ENCODE measurements around the gene GFRA1. TPM values are rescaled to one million over a fixed set of nuclear protein-coding genes. Genes with fewer than 3 reads are reported as not detected.

GFRA1 gene
- total RNA-seq, 1 experiment from 2014 or later: not detected

DNA sequence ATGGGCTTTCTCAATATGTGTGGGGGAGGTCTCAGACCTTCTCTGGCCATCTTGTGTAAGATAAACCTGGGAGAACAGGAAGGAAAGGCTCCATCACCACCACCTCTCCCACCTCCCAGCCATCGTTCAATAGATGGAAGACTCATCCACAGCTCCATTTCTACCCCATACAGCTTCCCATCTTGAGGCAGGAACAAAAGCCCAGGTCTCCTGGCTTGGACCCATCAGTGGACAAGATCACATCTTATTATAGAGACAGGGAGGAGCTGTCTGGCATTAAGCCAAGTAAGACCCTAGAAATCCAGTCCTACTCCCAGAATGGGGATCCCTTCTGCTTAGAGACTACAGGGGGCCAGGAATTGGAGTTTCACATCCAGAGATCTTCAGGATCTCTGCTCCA, 150.3 kb downstream of the GFRA1 start:
- DNase-seq (ENCODE audit: low spot score): no peak
- H3K9me3 ChIP-seq (ENCODE audit: low read depth, low read length, poor library complexity, severe bottlenecking): no peaks in the 10 kb centered on the region
- intact Hi-C loops (cut with micrococcal nuclease; ENCODE audit: unreplicated experiment): loop anchor here (10.0 kb wide), 1 partner anchor 418 kb away; no protein-coding TSS in a partner anchor
- no peak overlapping the region for H3K4me3 ChIP-seq (ENCODE audit: low read depth, low read length, poor library complexity, severe bottlenecking)
- H3K27ac ChIP-seq (ENCODE audit: low read depth, low read length, poor library complexity, severe bottlenecking): no peak overlapping the region
- H3K4me1 ChIP-seq (ENCODE audit: insufficient read depth, low read length, poor library complexity, severe bottlenecking): no peaks in the 10 kb centered on the region
- ChIA-PET CTCF (no interaction called here), POLR2A (ENCODE audit: low non-redundant PET) (no interaction called here)
- peaks cover 14% of the 10 kb centered on the region for H3K27me3 ChIP-seq (replicated peaks; ENCODE audit: insufficient read depth, low read depth, low read length, poor library complexity)
- H3K36me3 ChIP-seq (ENCODE audit: insufficient read depth, low read length, poor library complexity, severe bottlenecking): no peaks in the 10 kb centered on the region
- no TSS peak for BruUV-seq (replicated peaks)
- TF ChIP-seq, protein P1, sequence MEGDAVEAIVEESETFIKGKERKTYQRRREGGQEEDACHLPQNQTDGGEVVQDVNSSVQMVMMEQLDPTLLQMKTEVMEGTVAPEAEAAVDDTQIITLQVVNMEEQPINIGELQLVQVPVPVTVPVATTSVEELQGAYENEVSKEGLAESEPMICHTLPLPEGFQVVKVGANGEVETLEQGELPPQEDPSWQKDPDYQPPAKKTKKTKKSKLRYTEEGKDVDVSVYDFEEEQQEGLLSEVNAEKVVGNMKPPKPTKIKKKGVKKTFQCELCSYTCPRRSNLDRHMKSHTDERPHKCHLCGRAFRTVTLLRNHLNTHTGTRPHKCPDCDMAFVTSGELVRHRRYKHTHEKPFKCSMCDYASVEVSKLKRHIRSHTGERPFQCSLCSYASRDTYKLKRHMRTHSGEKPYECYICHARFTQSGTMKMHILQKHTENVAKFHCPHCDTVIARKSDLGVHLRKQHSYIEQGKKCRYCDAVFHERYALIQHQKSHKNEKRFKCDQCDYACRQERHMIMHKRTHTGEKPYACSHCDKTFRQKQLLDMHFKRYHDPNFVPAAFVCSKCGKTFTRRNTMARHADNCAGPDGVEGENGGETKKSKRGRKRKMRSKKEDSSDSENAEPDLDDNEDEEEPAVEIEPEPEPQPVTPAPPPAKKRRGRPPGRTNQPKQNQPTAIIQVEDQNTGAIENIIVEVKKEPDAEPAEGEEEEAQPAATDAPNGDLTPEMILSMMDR (conservative IDR thresholded peaks at IDR 0.05; ENCODE audit: low read depth, low read length): no peak
- no peak for TF ChIP-seq EZH2 (IDR thresholded peaks at IDR 0.05; ENCODE audit: borderline replicate concordance, low read depth, low read length, poor library complexity, severe bottlenecking)

DNA sequence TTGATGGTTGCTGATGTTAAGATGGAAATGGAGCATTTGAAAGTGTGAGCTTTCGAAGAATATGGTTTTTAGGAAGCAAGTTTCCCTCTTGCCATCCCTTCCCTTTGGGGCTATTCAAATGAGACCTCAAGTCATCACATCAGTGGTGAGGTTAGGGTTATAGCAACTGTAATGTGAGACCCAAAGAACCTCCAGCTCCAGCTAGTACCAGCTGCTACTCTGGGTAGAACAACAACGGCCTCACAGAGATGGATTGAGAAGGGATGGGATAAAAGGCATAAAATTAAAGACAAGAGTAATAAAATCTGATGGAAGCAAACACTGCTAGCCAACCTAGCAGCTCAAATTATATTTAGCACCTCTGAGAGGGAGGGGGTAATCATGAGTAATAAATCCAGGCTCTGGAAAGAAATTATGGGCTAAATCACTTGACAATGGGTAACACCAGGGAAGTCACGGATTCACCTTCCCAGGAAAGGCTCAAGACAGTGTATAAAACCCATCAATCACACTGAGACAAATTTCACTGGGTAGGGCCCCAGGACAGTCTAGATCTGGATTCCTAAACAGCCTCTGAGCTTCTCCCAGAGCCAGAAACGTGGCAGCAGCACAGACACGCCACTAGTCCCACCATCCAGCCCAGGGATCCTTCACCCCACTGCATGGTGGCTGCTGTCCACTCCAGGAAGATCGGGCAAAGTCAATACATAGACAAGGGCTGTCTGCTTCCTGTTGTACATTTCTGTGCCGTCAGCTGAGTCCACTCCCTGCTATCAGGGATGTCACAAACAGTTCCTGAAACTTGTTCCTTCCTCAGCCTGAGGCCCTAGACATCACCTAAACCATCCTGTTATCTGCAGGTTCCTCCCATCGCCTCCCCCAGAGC, 151.1 kb downstream of the GFRA1 start:
- CTCF ChIA-PET: no interaction called here
- H3K9me3 ChIP-seq (ENCODE audit: low read depth, low read length, poor library complexity, severe bottlenecking): no peaks in the 10 kb centered on the region
- TF ChIP-seq, protein P1 (conservative IDR thresholded peaks at IDR 0.05; ENCODE audit: low read depth, low read length): no peak
- no peak for TF ChIP-seq EZH2 (IDR thresholded peaks at IDR 0.05; ENCODE audit: borderline replicate concordance, low read depth, low read length, poor library complexity, severe bottlenecking)
- peaks cover 14% of the 10 kb centered on the region for H3K27me3 ChIP-seq (replicated peaks; ENCODE audit: insufficient read depth, low read depth, low read length, poor library complexity)
- no peak overlapping the region for H3K4me3 ChIP-seq (ENCODE audit: low read depth, low read length, poor library complexity, severe bottlenecking)
- intact Hi-C loops (cut with micrococcal nuclease; ENCODE audit: unreplicated experiment): loop anchor here (10.0 kb wide), 1 partner anchor 417 kb away; no protein-coding TSS in a partner anchor
- no peak overlapping the region for H3K27ac ChIP-seq (ENCODE audit: low read depth, low read length, poor library complexity, severe bottlenecking)
- no TSS peak for BruUV-seq (replicated peaks)
- H3K4me1 ChIP-seq (ENCODE audit: insufficient read depth, low read length, poor library complexity, severe bottlenecking): no peaks in the 10 kb centered on the region
- POLR2A ChIA-PET (ENCODE audit: low non-redundant PET): no interaction called here
- no peak for DNase-seq (ENCODE audit: low spot score)
- H3K36me3 ChIP-seq (ENCODE audit: insufficient read depth, low read length, poor library complexity, severe bottlenecking): no peaks in the 10 kb centered on the region

DNA sequence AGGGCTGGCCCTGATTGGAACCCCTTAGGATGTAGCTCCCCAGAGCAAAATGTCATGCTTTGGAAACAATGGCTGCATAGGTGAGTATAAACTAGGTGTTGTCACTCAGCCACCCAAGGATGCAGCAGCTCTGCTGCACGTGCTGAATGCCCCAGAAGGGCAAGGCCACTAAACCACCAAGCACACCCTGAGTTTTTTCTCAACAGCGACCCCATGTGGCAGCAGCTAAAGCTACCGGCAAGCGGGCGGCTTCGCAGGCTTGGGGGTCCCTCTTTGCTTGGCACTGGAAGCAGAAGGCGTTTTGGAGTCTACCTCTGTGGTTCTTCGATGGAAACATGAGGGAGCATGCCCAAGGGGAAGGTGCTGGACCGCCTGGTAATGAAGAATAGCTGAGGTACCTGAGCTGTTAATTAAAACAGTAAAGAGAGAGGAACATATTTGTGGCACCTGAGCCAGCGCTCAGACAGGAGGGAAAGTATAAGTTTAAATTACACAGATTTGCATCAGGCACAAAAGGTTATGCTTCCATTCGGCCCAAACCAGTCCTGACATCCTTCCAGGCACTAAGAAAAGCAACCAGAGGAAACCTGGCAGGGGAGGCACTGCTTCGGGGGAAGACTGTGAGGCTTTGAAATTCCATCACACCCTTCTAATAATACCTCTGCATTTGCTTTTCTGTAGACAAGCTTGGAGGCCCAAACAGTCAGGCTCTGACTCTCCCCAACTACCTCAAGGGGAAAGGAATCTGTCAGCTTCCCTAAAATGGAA, 152.1 kb downstream of the GFRA1 start:
- Histone ChIP-seq H3K4me1 (ENCODE audit: insufficient read depth, low read length, poor library complexity, severe bottlenecking) (no peaks in the 10 kb centered on the region), H3K9me3 (ENCODE audit: low read depth, low read length, poor library complexity, severe bottlenecking) (no peaks in the 10 kb centered on the region), H3K27ac (ENCODE audit: low read depth, low read length, poor library complexity, severe bottlenecking) (no peak overlapping the region), H3K27me3 (replicated peaks; ENCODE audit: insufficient read depth, low read depth, low read length, poor library complexity) (peaks cover 13% of the 10 kb centered on the region), H3K36me3 (ENCODE audit: insufficient read depth, low read length, poor library complexity, severe bottlenecking) (no peaks in the 10 kb centered on the region), H3K4me3 (ENCODE audit: low read depth, low read length, poor library complexity, severe bottlenecking) (no peak overlapping the region)
- TF ChIP-seq EZH2 (IDR thresholded peaks at IDR 0.05; ENCODE audit: borderline replicate concordance, low read depth, low read length, poor library complexity, severe bottlenecking): no peak
- TF ChIP-seq, protein P1 (conservative IDR thresholded peaks at IDR 0.05; ENCODE audit: low read depth, low read length): peak; percentile 60
- ChIA-PET POLR2A (ENCODE audit: low non-redundant PET) (no interaction called here), CTCF (no interaction called here)
- intact Hi-C loops (cut with micrococcal nuclease; ENCODE audit: unreplicated experiment): loop anchor here (10.0 kb wide), 1 partner anchor 416 kb away; no protein-coding TSS in a partner anchor
- DNase-seq (ENCODE audit: low spot score): peak; percentile 34
- no TSS peak for BruUV-seq (replicated peaks)

Measured in A673 (cell line).